GM21423 (cell line): ENCODE data around the gene TMEM269.
A peak's percentile ranks its signal among the peaks of the same experiment; 100 is the strongest.

Experiments used
- ATAC-seq: cut with Tn5 transposase; IDR thresholded peaks from one replicate; pipeline ENCODE4 v1.9.1; 2021; ENCODE audit warnings: mild to moderate bottlenecking, moderate library complexity; ENCODE audit not compliant: unreplicated experiment

TMEM269 gene

GRCh38 chr1:42846257-42847110, 61.7 kb downstream of the TMEM269 start, which contains the start of gene ZNF691:
ZNF691 (plus strand) TSS chr1:42846613; CDS start chr1:42849659, 3,046 bp downstream.
- peak; percentile 80 for ATAC-seq

GRCh38 chr1:42847111-42847595, 62.4 kb downstream of the TMEM269 start:
- ATAC-seq, result peak; percentile 4

GRCh38 chr1:42847721-42848460, 63.1 kb downstream of the TMEM269 start:
- ATAC-seq, result no peak

- no peak for ATAC-seq
These were observed 64.2 kb downstream of the TMEM269 start for GRCh38 chr1:42848823-42849537.

- ATAC-seq, result no peak
These were observed 65.2 kb downstream of the TMEM269 start for GRCh38 chr1:42849944-42850343.
